Osteoblast (primary cell): ENCODE results near the gene TTC21B. TPM values are rescaled to one million over a fixed set of nuclear protein-coding genes. Genes with fewer than 3 reads are reported as not detected.
A peak's percentile ranks its signal among the peaks of the same experiment; 100 is the strongest.

Experiments
- DNase-seq: peaks from one replicate; pipeline ENCODE4 v3.0.0; 2011; ENCODE audit warnings: low spot score, mixed read lengths; ENCODE audit not compliant: insufficient read length; ENCODE audit errors: missing footprints
- H2AFZ ChIP-seq: 2 replicates; pipeline ENCODE4 v1.6.0; 2011; ENCODE audit warnings: mild to moderate bottlenecking, low read length
- H3K27ac ChIP-seq: 2 replicates; pipeline ENCODE4 v1.5.1; 2011; ENCODE audit warnings: mild to moderate bottlenecking, low read depth, low read length, moderate library complexity
- H3K27me3 ChIP-seq: 2 replicates; pipeline ENCODE4 v1.6.0; 2012; ENCODE audit warnings: mild to moderate bottlenecking, control low read depth, inconsistent platforms, low read length, moderate library complexity; ENCODE audit not compliant: insufficient read depth
- H3K36me3 ChIP-seq: 2 replicates; pipeline ENCODE4 v1.5.1; 2011; ENCODE audit warnings: mild to moderate bottlenecking, low read length, control low read depth, moderate library complexity; ENCODE audit not compliant: insufficient read depth
- H3K4me1 ChIP-seq: 2 replicates; pipeline ENCODE4 v1.5.1; 2011; ENCODE audit warnings: mild to moderate bottlenecking, low read length, control low read depth, moderate library complexity; ENCODE audit not compliant: insufficient read depth
- H3K4me2 ChIP-seq: 2 replicates; pipeline ENCODE4 v1.6.0; 2011; ENCODE audit warnings: mild to moderate bottlenecking, low read length; ENCODE audit not compliant: insufficient read depth
- H3K4me3 ChIP-seq: fragments of 200-600 bp; sonication (generic); 3 replicates; pipeline ENCODE4 v1.5.1; 2012; ENCODE audit warnings: mild to moderate bottlenecking, low read length, inconsistent platforms; ENCODE audit not compliant: insufficient read depth
- H3K79me2 ChIP-seq: 2 replicates; pipeline ENCODE4 v1.6.0; 2012; ENCODE audit warnings: mild to moderate bottlenecking, low read length, control low read depth, inconsistent platforms; ENCODE audit not compliant: insufficient read depth
- H3K9me3 ChIP-seq: 2 replicates; pipeline ENCODE4 v1.5.1; 2011; ENCODE audit warnings: low read depth, low read length, control low read depth
- H4K20me1 ChIP-seq: 2 replicates; pipeline ENCODE4 v1.6.0; 2012; ENCODE audit warnings: mild to moderate bottlenecking, low read length, control low read depth; ENCODE audit not compliant: insufficient read depth
- total RNA-seq: library from RNA; depleted of rRNA; stranded (reverse); fragments of >200 nt; gene quantifications from 2 replicates; pipeline ENCODE4 v1.2.3, GENCODE V29; 2012
- TF ChIP-seq, protein P1 (sequence below): IDR thresholded peaks from 2 replicates; pipeline ENCODE4 v1.5.1; 2011; ENCODE audit warnings: mild to moderate bottlenecking, low read depth, low read length, moderate library complexity; ENCODE audit errors: extremely low read depth

The TTC21B gene
- total RNA-seq, 1 donor, result 25.7 TPM

- H3K27ac ChIP-seq, result no peak overlapping the region
- DNase-seq, result peak; percentile 66
- no peaks in the 10 kb centered on the region for H3K79me2 ChIP-seq
- peaks cover 10% of the 10 kb centered on the region for H3K4me1 ChIP-seq
- no peaks in the 10 kb centered on the region for H4K20me1 ChIP-seq
- TF ChIP-seq, protein P1, sequence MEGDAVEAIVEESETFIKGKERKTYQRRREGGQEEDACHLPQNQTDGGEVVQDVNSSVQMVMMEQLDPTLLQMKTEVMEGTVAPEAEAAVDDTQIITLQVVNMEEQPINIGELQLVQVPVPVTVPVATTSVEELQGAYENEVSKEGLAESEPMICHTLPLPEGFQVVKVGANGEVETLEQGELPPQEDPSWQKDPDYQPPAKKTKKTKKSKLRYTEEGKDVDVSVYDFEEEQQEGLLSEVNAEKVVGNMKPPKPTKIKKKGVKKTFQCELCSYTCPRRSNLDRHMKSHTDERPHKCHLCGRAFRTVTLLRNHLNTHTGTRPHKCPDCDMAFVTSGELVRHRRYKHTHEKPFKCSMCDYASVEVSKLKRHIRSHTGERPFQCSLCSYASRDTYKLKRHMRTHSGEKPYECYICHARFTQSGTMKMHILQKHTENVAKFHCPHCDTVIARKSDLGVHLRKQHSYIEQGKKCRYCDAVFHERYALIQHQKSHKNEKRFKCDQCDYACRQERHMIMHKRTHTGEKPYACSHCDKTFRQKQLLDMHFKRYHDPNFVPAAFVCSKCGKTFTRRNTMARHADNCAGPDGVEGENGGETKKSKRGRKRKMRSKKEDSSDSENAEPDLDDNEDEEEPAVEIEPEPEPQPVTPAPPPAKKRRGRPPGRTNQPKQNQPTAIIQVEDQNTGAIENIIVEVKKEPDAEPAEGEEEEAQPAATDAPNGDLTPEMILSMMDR, result no peak
- peak overlapping the region; percentile 25 for H3K4me2 ChIP-seq
- H3K9me3 ChIP-seq, result no peaks in the 10 kb centered on the region
- H2AFZ ChIP-seq, result no peak overlapping the region
- H3K36me3 ChIP-seq, result peaks cover 3% of the 10 kb centered on the region
- H3K27me3 ChIP-seq, result no peaks in the 10 kb centered on the region
- H3K4me3 ChIP-seq, result no peak overlapping the region
These were observed 47.7 kb downstream of the TTC21B start for GRCh38 chr2:165905854-165906253.

DNA sequence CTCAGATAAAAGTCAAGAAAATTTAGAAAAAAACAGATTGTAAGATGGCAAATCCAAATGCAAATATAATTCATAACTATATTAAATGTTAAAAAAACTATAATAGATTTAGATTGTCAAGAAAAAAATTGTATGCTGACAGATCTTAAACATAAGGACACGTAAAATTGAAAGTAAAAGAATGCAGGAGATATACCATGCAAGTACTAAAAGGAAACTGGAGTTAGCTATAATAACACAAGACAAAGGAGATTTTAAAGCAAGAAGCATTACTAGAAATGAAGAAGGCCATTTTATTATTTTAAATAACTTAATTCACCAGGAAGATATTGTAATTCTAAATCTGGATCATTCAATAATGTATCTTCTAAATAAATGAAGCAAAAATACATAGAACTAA is 48.3 kb downstream of the TTC21B start:
- TF ChIP-seq, protein P1, result no peak
- Histone ChIP-seq H3K4me2 (no peak overlapping the region), H3K9me3 (no peaks in the 10 kb centered on the region)

DNA sequence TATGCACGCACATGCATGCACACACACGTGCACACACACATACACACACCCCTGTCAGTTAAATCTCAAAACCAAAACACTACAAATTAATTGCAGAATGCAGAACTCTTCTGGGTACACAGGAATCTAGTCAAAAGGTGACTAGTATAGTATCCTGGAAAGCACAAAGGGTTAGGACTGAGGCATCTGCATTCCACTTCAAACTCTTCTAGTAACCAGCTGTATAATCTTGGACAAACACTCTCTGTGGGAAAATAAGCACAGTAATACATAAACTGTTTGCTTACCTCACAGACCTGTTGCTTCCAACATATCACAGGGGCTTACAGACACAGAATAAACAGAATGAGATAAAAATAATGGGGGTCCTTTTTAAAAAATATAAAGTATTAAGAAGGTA is 49.1 kb downstream of the TTC21B start:
- Histone ChIP-seq H2AFZ (no peak overlapping the region), H3K27me3 (no peaks in the 10 kb centered on the region), H3K36me3 (peaks cover 6% of the 10 kb centered on the region), H3K4me2 (no peak overlapping the region), H4K20me1 (no peaks in the 10 kb centered on the region), H3K9me3 (no peaks in the 10 kb centered on the region), H3K79me2 (no peaks in the 10 kb centered on the region), H3K27ac (no peak overlapping the region), H3K4me1 (peaks cover 7% of the 10 kb centered on the region), H3K4me3 (no peak overlapping the region)
- no peak for DNase-seq
- TF ChIP-seq, protein P1, result no peak

More for the DNA sequence above, 48.3 kb downstream of the TTC21B start:
- no peaks in the 10 kb centered on the region for H3K27me3 ChIP-seq
- no peak overlapping the region for H3K27ac ChIP-seq
- no peaks in the 10 kb centered on the region for H4K20me1 ChIP-seq
- H2AFZ ChIP-seq, result no peak overlapping the region
- no peak overlapping the region for H3K4me3 ChIP-seq
- DNase-seq, result no peak
- H3K79me2 ChIP-seq, result no peaks in the 10 kb centered on the region
- H3K4me1 ChIP-seq, result peaks cover 7% of the 10 kb centered on the region
- H3K36me3 ChIP-seq, result peaks cover 3% of the 10 kb centered on the region

DNA sequence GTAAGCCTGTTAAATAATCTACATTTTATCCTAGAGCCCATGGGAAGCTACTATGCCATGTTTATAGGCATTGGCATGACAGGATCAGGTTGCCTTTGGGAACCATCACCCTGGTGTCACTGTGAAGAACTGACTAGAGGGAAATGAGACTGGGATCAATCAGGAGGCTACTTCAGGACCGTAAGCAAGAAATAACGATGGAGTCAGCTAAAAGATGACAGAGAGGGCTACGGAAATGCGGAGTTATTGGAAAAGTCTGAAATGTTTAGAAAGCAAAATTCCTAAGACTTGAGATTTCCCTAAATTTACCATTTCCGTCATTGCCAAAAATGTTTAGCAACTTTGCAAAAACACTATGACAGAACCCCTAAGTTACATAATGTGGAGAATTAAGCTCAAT is 50.2 kb downstream of the TTC21B start:
- Histone ChIP-seq H3K4me2 (peak overlapping the region; percentile 42), H3K4me3 (no peak overlapping the region), H2AFZ (no peak overlapping the region), H3K36me3 (peaks cover 6% of the 10 kb centered on the region), H3K27me3 (no peaks in the 10 kb centered on the region), H4K20me1 (no peaks in the 10 kb centered on the region), H3K27ac (no peak overlapping the region), H3K9me3 (no peaks in the 10 kb centered on the region), H3K4me1 (peaks cover 7% of the 10 kb centered on the region), H3K79me2 (no peaks in the 10 kb centered on the region)
- TF ChIP-seq, protein P1, result no peak
- no peak for DNase-seq
